GM08714 (cell line): Measurements from ENCODE around the gene TRIM59.

Experiments
- H3K4me3 ChIP-seq: fragments of 200-500 bp; sonication (Bioruptor generic); 2 replicates; pipeline ENCODE4 v1.5.1; 2014; ENCODE audit warnings: mild to moderate bottlenecking, low read length, inconsistent platforms
- ZNF274 ChIP-seq: IDR thresholded peaks from 2 replicates; pipeline ENCODE4 v1.6.1; 2012; ENCODE audit warnings: mild to moderate bottlenecking, low read depth, low read length

The TRIM59 gene

GRCh38 chr3:160402221-160403027 lies 47.2 kb downstream of the TRIM59 start:
- peak overlapping the region; percentile 91; the same call in 1 of the 2 replicates for H3K4me3 ChIP-seq
- TF ChIP-seq ZNF274, result no peak

GRCh38 chr3:160401291-160402095 lies 48.1 kb downstream of the TRIM59 start:
- TF ChIP-seq ZNF274, result no peak
- H3K4me3 ChIP-seq, result peak overlapping the region; percentile 91

- peak overlapping the region; percentile 91 for H3K4me3 ChIP-seq
- TF ChIP-seq ZNF274, result no peak
These were observed 48.9 kb downstream of the TRIM59 start for GRCh38 chr3:160400702-160401150.

GRCh38 chr3:160400030-160400701 lies 49.4 kb downstream of the TRIM59 start:
- H3K4me3 ChIP-seq, result peak overlapping the region; percentile 91
- TF ChIP-seq ZNF274, result no peak

DNA sequence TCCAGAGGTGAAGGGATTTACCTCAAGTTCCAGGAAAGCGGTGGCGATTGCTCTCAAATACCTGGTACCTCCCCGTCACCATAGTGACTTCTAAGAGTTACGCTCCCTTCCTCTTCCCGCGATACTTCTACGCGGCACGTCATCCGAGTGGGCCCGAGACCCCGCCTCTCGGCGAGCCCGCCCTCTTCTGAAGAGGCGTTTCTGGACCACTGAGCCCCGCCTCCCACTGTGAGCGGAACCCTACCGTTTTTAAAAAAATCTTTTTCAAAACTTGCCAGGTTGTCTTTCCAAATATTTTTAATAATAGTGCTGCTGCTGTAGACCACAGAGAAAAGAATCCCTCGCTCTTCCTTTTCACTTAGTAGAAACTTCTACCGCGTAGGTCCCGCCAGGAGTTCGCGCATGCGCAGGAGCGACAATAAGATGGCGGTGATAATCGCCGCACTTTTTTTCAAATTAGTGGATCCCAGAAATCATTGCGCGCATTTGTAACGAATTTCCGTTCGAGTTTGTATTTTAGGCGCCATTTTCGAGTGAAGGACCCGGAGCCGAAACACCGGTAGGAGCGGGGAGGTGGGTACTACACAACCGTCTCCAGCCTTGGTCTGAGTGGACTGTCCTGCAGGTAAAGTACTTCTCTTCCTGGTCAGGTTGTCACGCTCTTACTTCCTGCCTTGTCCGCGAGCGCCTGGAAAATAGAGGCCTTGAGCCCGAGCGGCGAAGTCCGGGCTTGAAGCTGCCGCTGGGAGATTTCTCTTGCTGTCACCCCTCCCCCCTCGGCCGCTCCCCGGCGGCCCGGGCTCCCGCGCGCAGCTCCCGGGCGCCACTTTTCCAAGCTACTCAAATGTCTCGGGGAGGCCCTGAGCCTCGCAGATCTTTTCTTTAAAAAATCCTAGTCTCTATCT lies 50.2 kb downstream of the TRIM59 start, which contains the start of the genes IFT80 and SMC4:
Gene IFT80 (minus strand): TSS at position 101 of the 905 bp plus-strand sequence. CDS start 14,625 bp downstream, outside the sequence.
Gene SMC4 (plus strand): TSS at position 526 of the 905 bp plus-strand sequence. CDS start 1,177 bp downstream, outside the sequence.
- H3K4me3 ChIP-seq, result peak within 1 kb of the TSS; percentile 91
- no peak for TF ChIP-seq ZNF274

GRCh38 chr3:160398820-160399124 lies 50.8 kb downstream of the TRIM59 start:
- TF ChIP-seq ZNF274, result no peak
- peak overlapping the region; percentile 91 for H3K4me3 ChIP-seq

- H3K4me3 ChIP-seq, result no peak overlapping the region
- TF ChIP-seq ZNF274, result no peak
These were observed 54.3 kb downstream of the TRIM59 start for GRCh38 chr3:160395297-160395696.

GRCh38 chr3:160394009-160394392 lies 55.6 kb downstream of the TRIM59 start:
- no peak for TF ChIP-seq ZNF274
- no peak overlapping the region for H3K4me3 ChIP-seq

- no peak overlapping the region for H3K4me3 ChIP-seq
- no peak for TF ChIP-seq ZNF274
These were observed 56.1 kb downstream of the TRIM59 start for GRCh38 chr3:160393346-160394008.

GRCh38 chr3:160392798-160393197 lies 56.8 kb downstream of the TRIM59 start:
- H3K4me3 ChIP-seq, result no peak overlapping the region
- no peak for TF ChIP-seq ZNF274

DNA sequence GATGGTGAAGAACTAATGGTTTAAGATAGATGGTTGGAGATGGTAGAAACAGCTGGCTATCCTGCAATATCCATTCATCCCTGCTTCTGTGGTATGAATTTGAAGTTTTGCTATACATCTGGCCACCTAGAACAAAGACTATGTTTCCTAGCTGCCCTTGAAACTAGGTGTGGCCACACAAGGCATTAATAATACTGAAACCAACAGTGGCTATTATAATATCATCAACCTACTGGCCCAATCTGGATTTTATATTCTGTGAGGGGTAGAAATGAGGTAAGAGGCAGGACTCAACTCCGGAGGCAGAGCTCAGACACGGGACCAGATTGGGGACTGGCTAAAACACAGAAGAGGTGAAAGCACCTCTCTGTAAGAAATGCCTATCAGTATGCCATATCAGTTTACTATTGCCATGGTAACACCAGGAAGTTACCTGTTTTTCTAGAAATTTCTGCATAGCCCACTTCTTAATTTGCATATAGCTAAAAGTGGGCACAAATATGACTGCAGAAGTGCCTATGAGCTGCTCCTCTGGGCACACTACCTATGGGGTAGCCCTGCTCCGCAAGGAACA lies 58.9 kb downstream of the TRIM59 start:
- TF ChIP-seq ZNF274, result no peak
- no peak overlapping the region for H3K4me3 ChIP-seq
